H1 (cell line): ENCODE measurements around the gene PRRX2. TPM values are rescaled to one million over a fixed set of nuclear protein-coding genes. Genes with fewer than 3 reads are reported as not detected.

Source experiments
- CTCF ChIA-PET: fragments of 300-600 bp; sonication (Branson Sonifier 250); formaldehyde crosslinking; loops from one replicate; lab custom pipeline; 2021; ENCODE audit not compliant: partially characterized antibody; lab: Charles Lee
- POLR2A ChIA-PET: fragments of 300-600 bp; sonication (Branson Sonifier 250); formaldehyde crosslinking; loops from one replicate; lab custom pipeline; 2021; ENCODE audit warnings: inconsistent platforms; ENCODE audit not compliant: partially characterized antibody; lab: Charles Lee
- DNase-seq, 2 experiments: peaks; one replicate each; pipeline versions ENCODE4 v3.0.0 to v3.0.0-alpha.2; 2010 to 2022; ENCODE audit warnings: low spot score in 2 of 2, low read depth in 1 of 2, mixed read lengths in 1 of 2
- FAIRE-seq: peaks from 2 replicates; lab custom pipeline; 2011; peaks lifted over from hg19 to GRCh38; lab: Jason Lieb, UNC
- H2AFZ ChIP-seq: 2 replicates; pipeline ENCODE4 v1.8.1; 2012; ENCODE audit warnings: low read length, inconsistent platforms
- H2AK5ac ChIP-seq: 2 replicates; pipeline ENCODE4 v1.6.1; 2013; ENCODE audit warnings: low read depth, low read length
- H2BK120ac ChIP-seq: replicated peaks from 2 replicates; pipeline ENCODE3; 2013; ENCODE audit warnings: low read depth, low read length, inconsistent platforms
- H2BK12ac ChIP-seq: 2 replicates; pipeline ENCODE4 v1.6.1; 2013; ENCODE audit warnings: low read depth, low read length
- H2BK15ac ChIP-seq: 2 replicates; pipeline ENCODE4 v1.6.1; 2013; ENCODE audit warnings: low read length
- H2BK20ac ChIP-seq: 2 replicates; pipeline ENCODE4 v1.6.1; 2013; ENCODE audit warnings: low read length
- H2BK5ac ChIP-seq: 2 replicates; pipeline ENCODE4 v1.6.1; 2013; ENCODE audit warnings: low read depth, low read length
- H3K14ac ChIP-seq: 2 replicates; pipeline ENCODE4 v1.6.1; 2013; ENCODE audit warnings: inconsistent platforms; ENCODE audit not compliant: insufficient read length
- H3K18ac ChIP-seq: 2 replicates; pipeline ENCODE4 v1.6.1; 2013; ENCODE audit warnings: low read length; ENCODE audit errors: extremely low read depth
- H3K23ac ChIP-seq: 2 replicates; pipeline ENCODE4 v1.6.1; 2013; ENCODE audit warnings: inconsistent platforms; ENCODE audit not compliant: insufficient read length
- H3K23me2 ChIP-seq: 2 replicates; pipeline ENCODE4 v1.6.1; 2013; ENCODE audit warnings: low read depth, low read length
- H3K27ac ChIP-seq: 2 replicates; pipeline ENCODE4 v1.6.1; 2011; ENCODE audit warnings: low read depth, low read length, inconsistent platforms
- H3K27me3 ChIP-seq, 4 experiments: replicated peaks in 1 of 4; 1 replicate in 1 of 4; 2 replicates in 3 of 4; pipeline versions ENCODE4 v1.6.1 to v1.8.1; 2011 to 2013; ENCODE audit warnings: low read length in 3 of 4, mild to moderate bottlenecking in 3 of 4, inconsistent platforms in 2 of 4, mixed read lengths in 2 of 4, moderate library complexity in 1 of 4; ENCODE audit not compliant: control insufficient read depth in 3 of 4, insufficient read depth in 3 of 4; ENCODE audit errors: extremely low read depth in 1 of 4
- H3K36me3 ChIP-seq, 4 experiments: 2 replicates each; pipeline versions ENCODE4 v1.6.1 to v1.8.1; 2011 to 2013; ENCODE audit warnings: mild to moderate bottlenecking in 4 of 4, low read length in 3 of 4, moderate library complexity in 2 of 4, control low read depth in 1 of 4, inconsistent platforms in 1 of 4; ENCODE audit not compliant: insufficient read depth in 4 of 4, control insufficient read depth in 2 of 4
- H3K4ac ChIP-seq: replicated peaks from 2 replicates; pipeline ENCODE3; 2013; ENCODE audit warnings: low read length, low read depth, mixed read lengths, inconsistent platforms; ENCODE audit not compliant: insufficient read length
- H3K4me1 ChIP-seq, 4 experiments: replicated peaks in 1 of 4; 1 replicate in 1 of 4; 2 replicates in 3 of 4; pipeline versions ENCODE4 v1.6.1 to v1.8.1; 2011 to 2013; ENCODE audit warnings: low read length in 3 of 4, inconsistent platforms in 2 of 4, mixed read lengths in 1 of 4; ENCODE audit not compliant: insufficient read depth in 4 of 4, control insufficient read depth in 3 of 4
- H3K4me2 ChIP-seq, 2 experiments: 2 replicates each; pipeline versions ENCODE4 v1.6.1 to v1.8.1; 2011 to 2013; ENCODE audit warnings: low read depth in 2 of 2, low read length in 2 of 2, control low read depth in 1 of 2, inconsistent platforms in 1 of 2, mild to moderate bottlenecking in 1 of 2; ENCODE audit not compliant: insufficient read depth in 1 of 2
- H3K4me3 ChIP-seq, 4 experiments: fragments of 200-600, 300-600 bp in 1 of 4; sonication (generic), shearing (Covaris generic), sonication (Bioruptor Twin) in 1 of 4; 2 replicates each; pipeline versions ENCODE4 v1.5.1 to v1.8.1; 2011 to 2016; ENCODE audit warnings: low read length in 4 of 4, low read depth in 3 of 4, control low read depth in 2 of 4, inconsistent platforms in 2 of 4, mild to moderate bottlenecking in 2 of 4, mixed read lengths in 1 of 4, moderate library complexity in 1 of 4; ENCODE audit not compliant: insufficient read depth in 2 of 4; ENCODE audit errors: extremely low read depth in 1 of 4
- H3K56ac ChIP-seq: replicated peaks from 2 replicates; pipeline ENCODE3; 2013; ENCODE audit warnings: low read depth, mild to moderate bottlenecking, mixed read lengths, low read length, inconsistent platforms; ENCODE audit not compliant: insufficient read length
- H3K79me1 ChIP-seq: 2 replicates; pipeline ENCODE4 v1.6.1; 2013; ENCODE audit warnings: low read depth, low read length, control low read depth
- H3K79me2 ChIP-seq, 2 experiments: 2 replicates each; pipeline versions ENCODE4 v1.6.1 to v1.8.1; 2012 to 2013; ENCODE audit warnings: low read length in 2 of 2, mild to moderate bottlenecking in 2 of 2, inconsistent platforms in 1 of 2; ENCODE audit not compliant: insufficient read depth in 2 of 2, control insufficient read depth in 1 of 2
- H3K9ac ChIP-seq, 4 experiments: replicated peaks in 1 of 4; 1 replicate in 1 of 4; 2 replicates in 3 of 4; pipeline versions ENCODE4 v1.6.1 to v1.8.1; 2011 to 2013; ENCODE audit warnings: low read depth in 3 of 4, low read length in 3 of 4, control low read depth in 2 of 4, mild to moderate bottlenecking in 2 of 4, moderate library complexity in 2 of 4, inconsistent platforms in 1 of 4; ENCODE audit errors: extremely low read depth in 1 of 4
- H3K9me3 ChIP-seq, 2 experiments: 2 replicates each; pipeline versions ENCODE4 v1.6.1 to v1.8.1; 2012 to 2013; ENCODE audit warnings: mild to moderate bottlenecking in 2 of 2, moderate library complexity in 2 of 2, control low read depth in 1 of 2, inconsistent platforms in 1 of 2, low read depth in 1 of 2, low read length in 1 of 2, mixed read lengths in 1 of 2; ENCODE audit not compliant: insufficient read depth in 2 of 2
- H4K20me1 ChIP-seq, 2 experiments: replicated peaks in 1 of 2; 2 replicates each; pipeline versions ENCODE3 to v1.8.1; 2011 to 2013; ENCODE audit warnings: inconsistent platforms in 2 of 2, low read length in 2 of 2, mild to moderate bottlenecking in 1 of 2; ENCODE audit not compliant: insufficient read depth in 2 of 2, control insufficient read depth in 1 of 2
- H4K5ac ChIP-seq: 2 replicates; pipeline ENCODE4 v1.6.1; 2013; ENCODE audit warnings: low read length, low read depth, mixed read lengths, inconsistent platforms; ENCODE audit not compliant: insufficient read length
- H4K8ac ChIP-seq: 2 replicates; pipeline ENCODE4 v1.8.0; 2013; ENCODE audit warnings: mild to moderate bottlenecking, moderate library complexity, low read length, inconsistent platforms; ENCODE audit not compliant: insufficient read depth; ENCODE audit errors: extremely low read depth
- H4K91ac ChIP-seq: replicated peaks from 2 replicates; pipeline ENCODE3; 2013; ENCODE audit warnings: low read length, mixed read lengths, inconsistent platforms; ENCODE audit not compliant: insufficient read length
- CEBPB ChIP-seq: IDR thresholded peaks from 2 replicates; pipeline ENCODE4 v1.6.1; 2012; ENCODE audit warnings: low read depth, low read length
- EP300 ChIP-seq, 2 experiments: IDR thresholded peaks; 1 replicate in 1 of 2; 2 replicates in 1 of 2; pipeline ENCODE4 v1.6.1; 2011 to 2012; ENCODE audit warnings: low read depth in 2 of 2, low read length in 2 of 2, mild to moderate bottlenecking in 2 of 2, borderline replicate concordance in 1 of 2, inconsistent platforms in 1 of 2, moderate library complexity in 1 of 2
- GTF2F1 ChIP-seq: IDR thresholded peaks from 2 replicates; pipeline ENCODE4 v1.6.1; 2012; ENCODE audit warnings: low read depth, low read length, improper control_type of control experiment, borderline replicate concordance
- KDM5A ChIP-seq: fragments of 200-600 bp; IDR thresholded peaks from 2 replicates; pipeline ENCODE4 v1.7.1; 2012; ENCODE audit warnings: mild to moderate bottlenecking, low read length, inconsistent platforms, mixed read lengths
- POLR2AphosphoS5 ChIP-seq: IDR thresholded peaks from 2 replicates; pipeline ENCODE4 v1.6.1; 2011; ENCODE audit warnings: low read depth, low read length
- POU5F1 ChIP-seq: IDR thresholded peaks from 2 replicates; pipeline ENCODE4 v1.6.1; 2011; ENCODE audit warnings: low read depth, mild to moderate bottlenecking, low read length, moderate library complexity
- RAD21 ChIP-seq, 2 experiments: IDR thresholded peaks in 1 of 2; conservative IDR thresholded peaks in 1 of 2; 2 replicates each; pipeline ENCODE4 v1.6.1; 2011; ENCODE audit warnings: low read depth in 2 of 2, low read length in 2 of 2, improper control_type of control experiment in 1 of 2, inconsistent platforms in 1 of 2, mild to moderate bottlenecking in 1 of 2, moderate library complexity in 1 of 2
- SIRT6 ChIP-seq: IDR thresholded peaks from one replicate; pipeline ENCODE4 v1.7.1; 2012; ENCODE audit warnings: low read length, inconsistent platforms
- SIX5 ChIP-seq: IDR thresholded peaks from 2 replicates; pipeline ENCODE4 v1.6.1; 2011; ENCODE audit warnings: mild to moderate bottlenecking, low read depth, low read length
- WGBS, 2 experiments: shearing (Covaris generic) in 1 of 2; methylation state at CpG; one replicate each; pipeline versions ENCODE4 v1.1.6 to v1.1.7; 2013 to 2015; ENCODE audit warnings: low lambda C conversion rate in 2 of 2, mixed read lengths in 2 of 2, inconsistent platforms in 1 of 2, low coverage in 1 of 2, missing lambda C conversion rate in 1 of 2; ENCODE audit not compliant: insufficient replicate concordance in 2 of 2, insufficient coverage in 1 of 2, insufficient read length in 1 of 2; ENCODE audit errors: extremely low coverage in 1 of 2, missing lambda C conversion rate in 1 of 2; 5-methylcytosine and 5-hydroxymethylcytosine counted together
- polyA plus RNA-seq, 7 experiments: library from polyadenylated mRNA; depleted of rRNA in 3 of 7; stranded (reverse) in 5 of 7; unstranded in 2 of 7; fragments of >200 nt in 5 of 7; fragments of 200-250 nt in 2 of 7; gene quantifications; 1 replicate in 5 of 7; 2 replicates in 1 of 7; 4 replicates in 1 of 7; pipeline versions ENCODE4 v1.2.1 to v1.2.3, GENCODE V29; 2011 to 2013; ENCODE audit warnings: missing spikeins in 2 of 7, mixed read lengths in 2 of 7
- total RNA-seq: library from RNA; stranded (reverse); fragmentation: NEBNext Ultra II Directional; extraction: Animal tissue kit (Norgen Biotek cat#: 25700); gene quantifications from 2 replicates; pipeline ENCODE4 v1.2.1, GENCODE V29; 2021

Gene PRRX2
- total and polyA plus RNA-seq, 2 of the 8 experiments (the other 6 are each of a cell fraction or from before 2014, with no cell fraction given), result 5.8 to 9.2 TPM

GRCh38 chr9:129627556-129628440, 37.6 kb upstream of the PRRX2 start:
- no peak overlapping the region for H3K18ac ChIP-seq
- TF ChIP-seq SIX5 (no peak), RAD21 (IDR thresholded peaks at IDR 0.05 in 1 of 2, conservative IDR thresholded peaks at IDR 0.05 in 1 of 2; ENCODE audit: low read depth in 2 of 2, low read length in 2 of 2) (no peak), GTF2F1 (no peak), EP300 (IDR thresholded peaks at IDR 0.05; ENCODE audit: borderline replicate concordance in 1 of 2, low read depth in 2 of 2, low read length in 2 of 2) (no peak), POU5F1 (no peak), KDM5A (no peak), SIRT6 (no peak), CEBPB (no peak), POLR2AphosphoS5 (no peak)
- ChIA-PET CTCF (interaction anchor here (0.8 to 8.1 kb wide), 11 partner anchors 7 to 489 kb away, joined by 3 to 104 read pairs (median 4); partner anchors contain the start of gene C9orf50), POLR2A (interaction anchor here (0.6 to 8.4 kb wide), 4 partner anchors 11 to 682 kb away, joined by 3 to 95 read pairs (median 4); partner anchors contain the start of gene ASB6)
- H3K56ac ChIP-seq, result no peak overlapping the region
- H2AK5ac ChIP-seq, result no peak overlapping the region
- DNase-seq, result no peak
- no peak overlapping the region for H4K5ac ChIP-seq
- H3K4ac ChIP-seq, result peak overlapping the region; percentile 32
- no peak overlapping the region for H4K91ac ChIP-seq
- H3K4me3 ChIP-seq, result peak overlapping the region; percentile 78 to 92 (median 83); a peak in 5 of 8 replicates
- peaks cover 11% of the 10 kb centered on the region for H3K23me2 ChIP-seq
- H3K27me3 ChIP-seq, result no peaks in the 10 kb centered on the region
- H3K79me2 ChIP-seq, result peaks cover 52 to 68% of the 10 kb centered on the region in 2 experiments
- H2BK5ac ChIP-seq, result no peak overlapping the region
- H3K4me1 ChIP-seq, result peaks cover 10 to 19% (median 13%) of the 10 kb centered on the region in 4 experiments
- 87% methylated on average over 12 of the region's 12 CpGs; no CpG with 5 or more reads in 1 of the 2 experiments for WGBS, 2 experiments
- no peak overlapping the region for H3K23ac ChIP-seq
- H2BK15ac ChIP-seq, result no peak overlapping the region; the same call in 1 of the 2 replicates
- no peak overlapping the region for H2BK12ac ChIP-seq
- H3K14ac ChIP-seq, result no peak overlapping the region
- peaks cover 39% of the 10 kb centered on the region for H3K79me1 ChIP-seq
- H3K27ac ChIP-seq, result no peak overlapping the region
- H3K9me3 ChIP-seq, result no peaks in the 10 kb centered on the region
- H4K20me1 ChIP-seq, result peaks cover 42 to 58% of the 10 kb centered on the region in 2 experiments
- no peak overlapping the region for H2BK120ac ChIP-seq
- H2BK20ac ChIP-seq, result no peak overlapping the region
- peak overlapping the region; percentile 94 to 99 for H3K4me2 ChIP-seq
- no peak for FAIRE-seq
- H4K8ac ChIP-seq, result no peak overlapping the region
- H3K9ac ChIP-seq, result 0 out of 7 replicates have a peak overlapping the region, but pooled peaks of 1 of the 4 experiments have one; percentile 6
- peaks cover 3 to 13% (median 5%) of the 10 kb centered on the region in 4 experiments; a peak in 6 of 8 replicates for H3K36me3 ChIP-seq
- H2AFZ ChIP-seq, result no peak overlapping the region
